Measurements from ENCODE around the gene DTYMK. TPM values are rescaled to one million over a fixed set of nuclear protein-coding genes. Genes with fewer than 3 reads are reported as not detected.

Gene DTYMK
- total and polyA plus RNA-seq, 10 of the 15 experiments (the other 5 are each of a cell fraction or from before 2014, with no cell fraction given): 7.0 to 220 (median 59.3) TPM

- TF ChIP-seq POLR2AphosphoS2 (IDR thresholded peaks at IDR 0.05; ENCODE audit: low read depth, low read length) (0 out of 2 replicates have a peak, but pooled peaks have one; percentile 67), RFX5 (IDR thresholded peaks at IDR 0.05; ENCODE audit: low read depth, low read length) (no peak), PAX5 (IDR thresholded peaks at IDR 0.05; ENCODE audit: borderline replicate concordance, low read depth, low read length) (no peak), EGR1 (IDR thresholded peaks at IDR 0.05; ENCODE audit: borderline replicate concordance in 1 of 2, low read depth in 2 of 2, low read length in 2 of 2) (peak; percentile 55 to 75), IRF5 (IDR thresholded peaks at IDR 0.05; ENCODE audit: borderline replicate concordance) (no peak), NFIC (IDR thresholded peaks at IDR 0.05; ENCODE audit: low read depth, low read length) (no peak), NFYB (IDR thresholded peaks at IDR 0.05; ENCODE audit: insufficient read depth, low read depth, low read length) (peak; percentile 54; the same call in 1 of the 2 replicates), EED (IDR thresholded peaks at IDR 0.05; ENCODE audit: low read depth) (no peak), CHD4 (IDR thresholded peaks at IDR 0.05) (no peak), SMC3 (IDR thresholded peaks at IDR 0.05; ENCODE audit: borderline replicate concordance, low read length) (no peak), NBN (IDR thresholded peaks at IDR 0.05) (peak; percentile 61), PML (IDR thresholded peaks at IDR 0.05; ENCODE audit: low read length) (no peak)
- TF ChIP-seq, protein P1, sequence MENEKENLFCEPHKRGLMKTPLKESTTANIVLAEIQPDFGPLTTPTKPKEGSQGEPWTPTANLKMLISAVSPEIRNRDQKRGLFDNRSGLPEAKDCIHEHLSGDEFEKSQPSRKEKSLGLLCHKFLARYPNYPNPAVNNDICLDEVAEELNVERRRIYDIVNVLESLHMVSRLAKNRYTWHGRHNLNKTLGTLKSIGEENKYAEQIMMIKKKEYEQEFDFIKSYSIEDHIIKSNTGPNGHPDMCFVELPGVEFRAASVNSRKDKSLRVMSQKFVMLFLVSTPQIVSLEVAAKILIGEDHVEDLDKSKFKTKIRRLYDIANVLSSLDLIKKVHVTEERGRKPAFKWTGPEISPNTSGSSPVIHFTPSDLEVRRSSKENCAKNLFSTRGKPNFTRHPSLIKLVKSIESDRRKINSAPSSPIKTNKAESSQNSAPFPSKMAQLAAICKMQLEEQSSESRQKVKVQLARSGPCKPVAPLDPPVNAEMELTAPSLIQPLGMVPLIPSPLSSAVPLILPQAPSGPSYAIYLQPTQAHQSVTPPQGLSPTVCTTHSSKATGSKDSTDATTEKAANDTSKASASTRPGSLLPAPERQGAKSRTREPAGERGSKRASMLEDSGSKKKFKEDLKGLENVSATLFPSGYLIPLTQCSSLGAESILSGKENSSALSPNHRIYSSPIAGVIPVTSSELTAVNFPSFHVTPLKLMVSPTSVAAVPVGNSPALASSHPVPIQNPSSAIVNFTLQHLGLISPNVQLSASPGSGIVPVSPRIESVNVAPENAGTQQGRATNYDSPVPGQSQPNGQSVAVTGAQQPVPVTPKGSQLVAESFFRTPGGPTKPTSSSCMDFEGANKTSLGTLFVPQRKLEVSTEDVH (IDR thresholded peaks at IDR 0.05; ENCODE audit: low read depth, partially characterized antibody): no peak
- TF ChIP-seq, protein P2, sequence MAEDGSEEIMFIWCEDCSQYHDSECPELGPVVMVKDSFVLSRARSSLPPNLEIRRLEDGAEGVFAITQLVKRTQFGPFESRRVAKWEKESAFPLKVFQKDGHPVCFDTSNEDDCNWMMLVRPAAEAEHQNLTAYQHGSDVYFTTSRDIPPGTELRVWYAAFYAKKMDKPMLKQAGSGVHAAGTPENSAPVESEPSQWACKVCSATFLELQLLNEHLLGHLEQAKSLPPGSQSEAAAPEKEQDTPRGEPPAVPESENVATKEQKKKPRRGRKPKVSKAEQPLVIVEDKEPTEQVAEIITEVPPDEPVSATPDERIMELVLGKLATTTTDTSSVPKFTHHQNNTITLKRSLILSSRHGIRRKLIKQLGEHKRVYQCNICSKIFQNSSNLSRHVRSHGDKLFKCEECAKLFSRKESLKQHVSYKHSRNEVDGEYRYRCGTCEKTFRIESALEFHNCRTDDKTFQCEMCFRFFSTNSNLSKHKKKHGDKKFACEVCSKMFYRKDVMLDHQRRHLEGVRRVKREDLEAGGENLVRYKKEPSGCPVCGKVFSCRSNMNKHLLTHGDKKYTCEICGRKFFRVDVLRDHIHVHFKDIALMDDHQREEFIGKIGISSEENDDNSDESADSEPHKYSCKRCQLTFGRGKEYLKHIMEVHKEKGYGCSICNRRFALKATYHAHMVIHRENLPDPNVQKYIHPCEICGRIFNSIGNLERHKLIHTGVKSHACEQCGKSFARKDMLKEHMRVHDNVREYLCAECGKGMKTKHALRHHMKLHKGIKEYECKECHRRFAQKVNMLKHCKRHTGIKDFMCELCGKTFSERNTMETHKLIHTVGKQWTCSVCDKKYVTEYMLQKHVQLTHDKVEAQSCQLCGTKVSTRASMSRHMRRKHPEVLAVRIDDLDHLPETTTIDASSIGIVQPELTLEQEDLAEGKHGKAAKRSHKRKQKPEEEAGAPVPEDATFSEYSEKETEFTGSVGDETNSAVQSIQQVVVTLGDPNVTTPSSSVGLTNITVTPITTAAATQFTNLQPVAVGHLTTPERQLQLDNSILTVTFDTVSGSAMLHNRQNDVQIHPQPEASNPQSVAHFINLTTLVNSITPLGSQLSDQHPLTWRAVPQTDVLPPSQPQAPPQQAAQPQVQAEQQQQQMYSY (CRISPR knock-in tag; IDR thresholded peaks at IDR 0.05): no peak
- TF ChIP-seq, protein P3, sequence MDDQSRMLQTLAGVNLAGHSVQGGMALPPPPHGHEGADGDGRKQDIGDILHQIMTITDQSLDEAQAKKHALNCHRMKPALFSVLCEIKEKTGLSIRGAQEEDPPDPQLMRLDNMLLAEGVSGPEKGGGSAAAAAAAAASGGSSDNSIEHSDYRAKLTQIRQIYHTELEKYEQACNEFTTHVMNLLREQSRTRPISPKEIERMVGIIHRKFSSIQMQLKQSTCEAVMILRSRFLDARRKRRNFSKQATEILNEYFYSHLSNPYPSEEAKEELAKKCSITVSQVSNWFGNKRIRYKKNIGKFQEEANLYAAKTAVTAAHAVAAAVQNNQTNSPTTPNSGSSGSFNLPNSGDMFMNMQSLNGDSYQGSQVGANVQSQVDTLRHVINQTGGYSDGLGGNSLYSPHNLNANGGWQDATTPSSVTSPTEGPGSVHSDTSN (IDR thresholded peaks at IDR 0.05; ENCODE audit: insufficient replicate concordance, low read depth, low read length): no peak
- TF ChIP-seq, protein P4, sequence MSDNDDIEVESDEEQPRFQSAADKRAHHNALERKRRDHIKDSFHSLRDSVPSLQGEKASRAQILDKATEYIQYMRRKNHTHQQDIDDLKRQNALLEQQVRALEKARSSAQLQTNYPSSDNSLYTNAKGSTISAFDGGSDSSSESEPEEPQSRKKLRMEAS (IDR thresholded peaks at IDR 0.05; ENCODE audit: low read depth, low read length): peak; percentile 53; the same call in 1 of the 2 replicates
- TF ChIP-seq, protein P5, sequence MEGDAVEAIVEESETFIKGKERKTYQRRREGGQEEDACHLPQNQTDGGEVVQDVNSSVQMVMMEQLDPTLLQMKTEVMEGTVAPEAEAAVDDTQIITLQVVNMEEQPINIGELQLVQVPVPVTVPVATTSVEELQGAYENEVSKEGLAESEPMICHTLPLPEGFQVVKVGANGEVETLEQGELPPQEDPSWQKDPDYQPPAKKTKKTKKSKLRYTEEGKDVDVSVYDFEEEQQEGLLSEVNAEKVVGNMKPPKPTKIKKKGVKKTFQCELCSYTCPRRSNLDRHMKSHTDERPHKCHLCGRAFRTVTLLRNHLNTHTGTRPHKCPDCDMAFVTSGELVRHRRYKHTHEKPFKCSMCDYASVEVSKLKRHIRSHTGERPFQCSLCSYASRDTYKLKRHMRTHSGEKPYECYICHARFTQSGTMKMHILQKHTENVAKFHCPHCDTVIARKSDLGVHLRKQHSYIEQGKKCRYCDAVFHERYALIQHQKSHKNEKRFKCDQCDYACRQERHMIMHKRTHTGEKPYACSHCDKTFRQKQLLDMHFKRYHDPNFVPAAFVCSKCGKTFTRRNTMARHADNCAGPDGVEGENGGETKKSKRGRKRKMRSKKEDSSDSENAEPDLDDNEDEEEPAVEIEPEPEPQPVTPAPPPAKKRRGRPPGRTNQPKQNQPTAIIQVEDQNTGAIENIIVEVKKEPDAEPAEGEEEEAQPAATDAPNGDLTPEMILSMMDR (IDR thresholded peaks at IDR 0.05 in 2 of 3, conservative IDR thresholded peaks at IDR 0.05 in 1 of 3; ENCODE audit: control insufficient read depth in 2 of 3, extremely low read depth in 1 of 3, insufficient read depth in 1 of 3, low read depth in 3 of 3, low read length in 3 of 3): no peak
Observed at GRCh38 chr2:241637018-241637794, 49.4 kb downstream of the DTYMK start, which contains the start of the genes ATG4B and THAP4 (continued).

Data from GM12878 (cell line).